Stimulated activated CD4-positive, alpha-beta T cell treated with anti-CD3 and anti-CD28 coated beads, Interleukin-15, amount 100 ng/mL, for 24 hours (primary cell): Measurements from ENCODE around the gene MAPK10.
"Not testable (repeated sequence)": the region's sequence is repeated elsewhere in the genome, so short reads cannot be mapped to it uniquely, and the experiment has no call there.

Source experiments
- DNase-seq: peaks from one replicate; pipeline ENCODE4 v3.0.0-alpha.2; 2020

The MAPK10 gene

GRCh38 chr4:86178211-86178610 is 181.6 kb downstream of the MAPK10 start:
- DNase-seq, result no peak

DNA sequence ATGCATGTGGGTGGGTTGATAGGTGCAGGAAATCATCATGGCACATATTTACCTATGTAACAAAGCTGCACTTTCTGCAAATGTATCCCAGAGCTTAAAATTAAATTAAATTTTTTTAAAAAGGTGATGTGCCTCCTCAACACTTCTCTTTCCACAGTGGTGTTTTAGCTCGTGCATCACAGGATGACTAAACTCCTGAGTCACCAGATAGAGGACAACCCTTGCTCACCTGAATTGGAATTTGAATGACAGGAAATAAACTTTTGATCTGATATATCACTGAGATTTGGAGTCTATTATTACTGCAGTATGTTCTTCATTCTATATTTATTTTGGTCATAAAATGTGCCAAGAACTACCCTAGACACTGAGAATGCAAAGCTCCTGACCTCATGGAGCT is 185.3 kb downstream of the MAPK10 start:
- DNase-seq, result no peak

DNA sequence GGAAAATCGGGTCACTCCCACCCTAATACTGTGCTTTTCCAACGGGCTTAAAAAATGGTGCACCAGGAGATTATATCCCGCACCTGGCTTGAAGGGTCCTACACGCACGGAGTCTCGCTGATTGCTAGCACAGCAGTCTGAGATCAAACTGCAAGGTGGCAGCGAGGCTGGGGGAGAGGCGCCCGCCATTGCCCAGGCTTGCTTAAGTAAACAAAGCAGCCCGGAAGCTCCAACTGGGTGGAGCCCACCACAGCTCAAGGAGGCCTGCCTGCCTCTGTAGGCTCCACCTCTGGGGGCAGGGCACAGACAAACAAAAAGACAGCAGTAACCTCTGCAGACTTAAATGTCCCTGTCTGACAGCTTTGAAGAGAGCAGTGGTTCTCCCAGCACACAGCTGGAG is 191.5 kb downstream of the MAPK10 start:
- DNase-seq, result not testable (repeated sequence)

DNA sequence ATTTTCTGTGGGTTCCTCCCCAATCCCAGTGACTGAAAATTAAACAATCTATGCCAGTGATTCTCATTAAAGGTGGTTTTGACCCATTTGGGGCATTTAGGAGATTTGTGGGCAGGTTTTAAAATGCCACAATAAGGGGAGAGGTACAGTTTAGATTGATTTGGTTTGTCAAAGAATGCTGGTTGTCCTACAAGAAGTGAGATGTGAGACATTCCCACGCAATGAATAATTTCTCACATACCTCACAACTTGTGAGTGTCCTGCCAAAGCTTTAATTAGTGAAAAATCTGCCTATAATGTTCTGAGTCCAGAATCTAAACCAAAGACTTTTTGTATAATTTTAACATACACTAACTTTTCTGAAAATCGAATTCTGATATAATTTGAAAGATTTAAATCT is 199.4 kb downstream of the MAPK10 start:
- DNase-seq, result no peak

- DNase-seq, result no peak
Observed at GRCh38 chr4:86159216-86159615, 200.6 kb downstream of the MAPK10 start.

DNA sequence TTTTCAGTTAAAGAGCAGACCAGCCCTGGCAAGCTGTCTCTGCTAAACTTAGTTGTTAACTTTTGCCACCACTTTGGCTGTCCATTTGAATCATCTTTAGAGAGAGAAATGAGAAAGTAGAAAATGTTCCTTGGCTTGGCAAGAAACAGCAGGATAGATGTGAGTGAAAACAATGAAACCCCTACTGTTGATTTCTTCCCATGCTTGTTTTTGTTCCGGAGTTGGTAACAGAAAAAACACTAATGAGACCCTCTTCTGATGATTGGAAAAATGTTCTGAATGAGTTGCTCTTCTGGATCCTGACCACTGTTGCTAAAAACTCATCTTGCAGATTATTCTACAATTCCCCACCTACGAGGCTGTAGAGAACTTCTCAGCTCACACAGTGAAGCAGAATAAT is 203.3 kb downstream of the MAPK10 start:
- DNase-seq, result no peak

DNA sequence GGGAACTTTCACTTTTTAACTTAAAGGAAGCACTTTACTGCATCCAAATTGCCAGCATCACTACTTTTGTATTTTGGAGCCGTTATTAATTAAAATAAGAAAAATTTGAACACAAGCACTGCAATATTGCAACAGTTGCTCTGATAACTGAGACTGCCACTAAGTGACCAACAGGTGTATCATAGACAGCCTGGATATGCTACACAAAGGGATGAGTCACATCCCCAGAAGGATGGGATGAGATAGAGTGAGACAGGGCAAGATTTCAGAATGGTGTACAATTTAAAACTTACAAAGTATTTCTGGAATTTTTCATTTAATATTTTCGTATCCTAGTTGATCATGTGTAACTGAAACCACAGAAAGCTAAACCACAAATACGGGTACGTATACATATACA is 204.1 kb downstream of the MAPK10 start:
- DNase-seq, result no peak

- DNase-seq, result no peak
Observed at GRCh38 chr4:86152454-86152853, 207.4 kb downstream of the MAPK10 start.

- DNase-seq, result no peak
Observed at GRCh38 chr4:86151196-86151595, 208.7 kb downstream of the MAPK10 start.

DNA sequence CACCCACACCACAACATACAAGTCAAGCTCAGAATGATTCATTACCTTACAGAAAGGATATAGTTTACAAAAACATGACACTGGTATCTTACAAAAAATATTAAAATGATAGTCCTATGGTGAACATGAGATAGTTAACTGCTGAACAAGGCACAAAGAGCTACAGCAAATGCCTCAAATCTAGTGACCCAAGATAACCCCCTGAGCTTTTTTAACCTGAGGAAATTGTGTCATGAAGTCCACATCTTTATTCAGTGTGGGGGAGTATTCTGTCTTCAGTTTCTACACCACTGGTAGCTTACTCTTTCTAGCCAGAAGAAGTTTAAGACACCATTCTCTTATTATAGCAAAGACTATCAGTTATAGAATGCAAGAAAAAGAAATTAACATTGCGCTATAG is 218.7 kb downstream of the MAPK10 start:
- DNase-seq, result no peak

DNA sequence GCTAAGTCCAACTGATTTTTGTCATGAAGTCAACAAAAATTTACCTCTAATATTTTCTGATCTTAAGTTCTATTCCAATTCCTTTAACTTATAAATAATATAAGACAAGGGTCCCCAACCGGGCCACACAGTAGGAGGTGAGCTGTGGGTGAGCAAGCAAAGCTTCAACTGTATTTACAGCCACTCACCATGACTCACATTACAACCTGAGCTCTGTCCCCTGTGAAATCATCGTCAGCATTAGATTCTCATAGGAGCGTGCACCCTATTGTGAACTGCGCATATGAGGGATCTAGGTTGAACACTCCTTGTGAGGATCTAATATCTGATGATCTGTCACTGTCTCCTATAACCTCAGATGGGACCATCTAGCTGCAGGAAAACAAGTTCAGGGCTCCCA is 227.4 kb downstream of the MAPK10 start:
- DNase-seq, result no peak

- DNase-seq, result no peak
Observed at GRCh38 chr4:86131456-86131855, 228.4 kb downstream of the MAPK10 start.

GRCh38 chr4:86130160-86130933 is 229.5 kb downstream of the MAPK10 start:
- no peak for DNase-seq

DNA sequence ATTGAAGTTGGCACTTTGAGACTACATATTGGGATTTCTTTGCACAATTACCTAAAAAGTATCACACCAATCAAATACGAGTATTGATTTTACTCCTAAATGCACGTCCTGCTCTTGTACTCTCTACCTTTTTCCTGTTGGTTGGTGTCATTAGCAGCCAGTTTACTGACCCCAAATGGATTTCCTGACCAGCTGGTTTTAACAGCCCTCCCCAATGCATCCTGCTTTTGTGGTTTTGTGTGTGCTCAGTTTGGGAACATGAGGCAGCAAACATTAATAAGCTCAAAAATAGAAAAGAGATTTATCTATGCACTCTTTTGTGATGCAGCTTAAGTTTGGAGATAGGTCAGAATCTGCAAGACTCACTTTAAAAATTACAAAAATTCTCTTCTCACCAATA is 230.3 kb downstream of the MAPK10 start:
- no peak for DNase-seq

- DNase-seq, result no peak
Observed at GRCh38 chr4:86122404-86122803, 237.4 kb downstream of the MAPK10 start.

DNA sequence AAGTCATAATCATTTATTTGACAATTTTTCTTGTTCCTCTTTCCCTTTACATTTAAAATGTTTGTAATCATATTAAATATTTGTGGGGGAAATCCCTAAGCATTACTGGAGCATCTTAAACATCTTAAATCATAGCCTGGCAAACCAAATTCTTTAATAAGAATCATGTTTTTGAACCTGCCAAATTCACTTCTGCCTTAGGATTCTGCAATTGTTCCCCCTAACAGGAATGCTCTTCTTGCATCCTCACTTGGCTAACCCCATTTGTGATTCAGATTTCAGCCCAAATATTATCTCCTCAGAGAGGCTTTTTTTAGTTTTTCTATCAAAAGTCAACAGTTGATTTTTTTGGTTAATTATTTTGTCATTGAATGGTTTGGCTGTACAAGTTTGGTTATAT is 241.1 kb downstream of the MAPK10 start:
- DNase-seq, result no peak

- no peak for DNase-seq
Observed at GRCh38 chr4:86117705-86118302, 242.0 kb downstream of the MAPK10 start.

DNA sequence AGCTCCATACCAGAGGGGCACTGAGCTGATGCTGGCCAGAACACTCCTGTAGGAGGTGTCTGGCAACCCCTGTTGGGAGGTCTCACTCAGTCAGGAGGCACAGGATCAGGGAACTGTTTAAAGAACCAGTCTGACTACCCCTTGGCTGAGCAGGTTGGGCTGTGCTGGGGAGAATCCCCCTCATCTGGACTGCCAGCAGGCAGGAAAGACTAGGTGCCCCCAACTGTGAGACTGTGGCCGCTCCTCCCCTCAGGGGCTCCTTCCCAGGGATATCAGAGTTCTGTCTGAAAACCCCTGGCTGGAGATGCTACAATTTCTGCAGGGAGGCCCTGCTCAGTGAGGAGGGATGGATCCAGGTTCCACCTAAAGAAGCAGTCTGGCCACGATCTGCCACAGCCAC is 245.3 kb downstream of the MAPK10 start:
- no peak for DNase-seq

- DNase-seq, result no peak
Observed at GRCh38 chr4:86108834-86109233, 251.0 kb downstream of the MAPK10 start.

- DNase-seq, result no peak
Observed at GRCh38 chr4:86108137-86108536, 251.7 kb downstream of the MAPK10 start.

DNA sequence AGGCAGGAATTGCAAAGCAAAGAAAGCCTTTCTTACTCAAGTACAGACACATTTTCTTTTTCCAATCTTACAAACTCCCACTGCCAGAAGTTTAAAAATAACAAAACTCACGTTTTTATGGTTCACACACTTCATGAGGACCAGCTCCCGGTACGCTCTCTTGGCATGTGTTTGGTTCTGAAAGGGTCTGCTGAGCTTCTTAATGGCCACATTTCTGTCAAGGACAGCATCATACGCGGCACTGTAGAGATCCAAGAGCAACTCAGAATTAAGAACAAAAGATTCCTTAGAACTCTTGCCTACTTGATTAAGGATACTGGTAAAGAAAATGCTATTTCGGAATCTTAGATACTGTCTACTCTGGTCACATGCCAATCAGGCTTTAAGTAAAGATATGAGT is 252.7 kb downstream of the MAPK10 start:
- no peak for DNase-seq

DNA sequence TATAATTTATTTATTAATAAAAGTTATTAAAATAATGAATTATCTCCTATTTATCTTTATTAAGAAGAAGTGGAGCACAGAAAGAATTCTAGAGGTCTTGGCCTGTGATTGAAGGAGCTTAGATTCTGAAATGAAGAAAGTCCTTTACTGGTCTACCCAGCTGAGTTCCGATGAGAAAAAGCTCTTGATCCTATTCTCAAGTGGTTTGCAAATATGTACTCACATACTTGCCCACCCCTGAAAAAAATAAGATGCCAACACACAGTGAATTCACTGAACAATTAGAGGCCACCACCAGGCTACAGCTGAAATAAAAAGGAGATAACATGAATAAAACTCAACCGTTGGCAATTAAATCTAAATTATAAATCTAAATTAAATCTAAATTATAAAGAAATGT is 253.4 kb downstream of the MAPK10 start:
- no peak for DNase-seq

DNA sequence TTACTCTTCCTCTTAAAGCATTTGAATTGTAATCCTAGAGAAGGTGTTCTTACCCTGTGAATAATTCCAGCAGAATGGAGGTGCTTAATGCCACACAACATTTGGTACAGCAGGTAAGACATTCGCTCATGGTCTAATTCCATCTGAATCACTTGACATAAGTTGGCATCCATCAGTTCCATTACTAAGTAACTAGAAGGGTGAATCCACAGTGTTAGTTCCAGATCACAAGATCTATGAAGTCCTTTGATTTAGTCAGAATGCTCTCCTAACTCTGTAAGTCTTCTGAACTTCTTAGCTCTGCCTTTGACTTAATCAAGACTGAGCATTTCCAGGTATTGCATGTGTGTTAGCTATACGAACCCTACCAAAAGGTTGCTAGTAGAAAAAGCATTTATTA is 258.0 kb downstream of the MAPK10 start:
- DNase-seq, result no peak

- no peak for DNase-seq
Observed at GRCh38 chr4:86101410-86101809, 258.4 kb downstream of the MAPK10 start.
